ENCODE data around the gene LSM8. TPM values are rescaled to one million over a fixed set of nuclear protein-coding genes. Genes with fewer than 3 reads are reported as not detected.
A peak's percentile ranks its signal among the peaks of the same experiment; 100 is the strongest.

LSM8 gene
- total and polyA plus RNA-seq, 8 donors, result 7.9 to 24.6 (median 10.4) TPM

DNA sequence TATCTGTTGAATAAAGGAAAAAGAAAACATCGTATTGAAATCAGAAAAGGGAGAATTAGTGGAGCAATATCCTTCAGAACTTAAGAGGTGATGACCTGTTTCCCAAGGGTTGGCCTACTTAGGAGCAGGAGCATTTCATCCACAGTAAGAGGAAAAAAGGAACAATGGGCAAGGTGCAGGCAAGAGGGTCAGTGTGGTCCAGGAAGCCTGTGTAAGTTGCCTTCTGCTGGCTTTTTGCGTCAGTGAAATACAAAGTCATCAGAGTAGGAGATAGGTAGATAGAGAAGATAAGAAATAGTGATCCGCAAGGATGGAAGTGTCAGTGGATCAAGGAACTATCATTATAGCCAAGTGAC lies 35.2 kb downstream of the LSM8 start:
- TF ChIP-seq, protein P1, sequence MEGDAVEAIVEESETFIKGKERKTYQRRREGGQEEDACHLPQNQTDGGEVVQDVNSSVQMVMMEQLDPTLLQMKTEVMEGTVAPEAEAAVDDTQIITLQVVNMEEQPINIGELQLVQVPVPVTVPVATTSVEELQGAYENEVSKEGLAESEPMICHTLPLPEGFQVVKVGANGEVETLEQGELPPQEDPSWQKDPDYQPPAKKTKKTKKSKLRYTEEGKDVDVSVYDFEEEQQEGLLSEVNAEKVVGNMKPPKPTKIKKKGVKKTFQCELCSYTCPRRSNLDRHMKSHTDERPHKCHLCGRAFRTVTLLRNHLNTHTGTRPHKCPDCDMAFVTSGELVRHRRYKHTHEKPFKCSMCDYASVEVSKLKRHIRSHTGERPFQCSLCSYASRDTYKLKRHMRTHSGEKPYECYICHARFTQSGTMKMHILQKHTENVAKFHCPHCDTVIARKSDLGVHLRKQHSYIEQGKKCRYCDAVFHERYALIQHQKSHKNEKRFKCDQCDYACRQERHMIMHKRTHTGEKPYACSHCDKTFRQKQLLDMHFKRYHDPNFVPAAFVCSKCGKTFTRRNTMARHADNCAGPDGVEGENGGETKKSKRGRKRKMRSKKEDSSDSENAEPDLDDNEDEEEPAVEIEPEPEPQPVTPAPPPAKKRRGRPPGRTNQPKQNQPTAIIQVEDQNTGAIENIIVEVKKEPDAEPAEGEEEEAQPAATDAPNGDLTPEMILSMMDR (IDR thresholded peaks at IDR 0.05), result no peak
- peaks cover 0 to 3% (median 0%) of the 10 kb centered on the region in 3 donors for H3K4me1 ChIP-seq
- H3K27ac ChIP-seq, result no peak overlapping the region
- H3K27me3 ChIP-seq, result no peaks in the 10 kb centered on the region
- DNase-seq, result no peak
- intact Hi-C loops (cut with DNase I), result no loop called here
- H3K9me3 ChIP-seq, result no peaks in the 10 kb centered on the region
- ATAC-seq, result no peak
- FAIRE-seq, result no peak
- 87 to 94% methylated on average over 3 of the region's 3 CpGs for WGBS, 2 donors
- H3K4me3 ChIP-seq, result no peak overlapping the region
- no peaks in the 10 kb centered on the region for H3K36me3 ChIP-seq

DNA sequence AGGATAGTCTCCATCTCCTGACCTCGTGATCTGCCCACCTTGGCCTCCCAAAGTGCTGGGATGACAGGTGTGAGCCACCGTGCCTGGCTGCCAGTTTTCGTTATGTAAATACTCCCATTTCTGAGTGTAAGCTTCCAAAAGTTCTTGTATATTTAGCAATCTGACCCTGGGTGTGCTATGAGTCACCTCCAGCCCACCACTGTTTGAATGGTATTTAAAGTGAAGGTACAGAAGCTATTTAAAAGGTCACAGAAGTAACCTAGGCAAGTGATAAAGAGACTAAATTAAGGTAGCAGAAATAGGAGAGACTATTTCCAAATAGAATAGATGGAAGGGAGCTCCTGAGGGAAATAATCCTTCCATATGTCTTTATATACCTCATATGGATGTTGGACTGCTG lies 36.6 kb downstream of the LSM8 start:
- H3K27me3 ChIP-seq, result no peaks in the 10 kb centered on the region
- TF ChIP-seq, protein P1 (IDR thresholded peaks at IDR 0.05), result no peak
- intact Hi-C loops (cut with DNase I), result no loop called here
- DNase-seq (no peak), ATAC-seq (no peak), FAIRE-seq (no peak)
- no peaks in the 10 kb centered on the region for H3K4me1 ChIP-seq
- H3K36me3 ChIP-seq, result no peaks in the 10 kb centered on the region
- no peaks in the 10 kb centered on the region for H3K9me3 ChIP-seq
- H3K27ac ChIP-seq, result no peak overlapping the region
- no peak overlapping the region for H3K4me3 ChIP-seq
- WGBS, 2 donors, result 53 to 69% methylated on average over 3 of the region's 3 CpGs

DNA sequence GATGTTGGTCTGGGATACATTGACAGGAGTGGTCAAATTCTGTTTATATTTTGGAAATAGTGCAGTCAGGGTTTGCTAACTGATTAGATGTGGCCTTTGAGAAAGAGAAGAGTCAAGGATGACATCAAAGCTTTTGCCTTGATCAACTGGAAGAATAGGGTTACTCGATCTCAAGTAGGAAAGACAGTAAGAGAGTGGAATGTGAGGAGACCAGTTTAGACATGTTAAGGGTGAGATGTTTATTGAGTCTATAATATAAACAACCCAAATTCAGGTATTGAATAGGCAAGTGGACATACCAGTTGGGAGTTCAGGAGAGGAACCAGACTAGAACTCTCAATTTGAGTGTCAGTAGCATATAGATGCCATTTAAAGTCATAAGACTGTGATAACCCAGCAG lies 38.6 kb downstream of the LSM8 start:
- ATAC-seq, result no peak
- H3K4me1 ChIP-seq, result no peaks in the 10 kb centered on the region
- H3K9me3 ChIP-seq, result no peaks in the 10 kb centered on the region
- no peaks in the 10 kb centered on the region for H3K36me3 ChIP-seq
- intact Hi-C loops (cut with DNase I), result no loop called here
- DNase-seq, result no peak
- no peaks in the 10 kb centered on the region for H3K27me3 ChIP-seq
- no peak overlapping the region for H3K27ac ChIP-seq
- 86 to 87% methylated on average over 1 of the region's 1 CpG for WGBS, 2 donors
- no peak for FAIRE-seq
- no peak overlapping the region for H3K4me3 ChIP-seq
- TF ChIP-seq, protein P1 (IDR thresholded peaks at IDR 0.05), result no peak

DNA sequence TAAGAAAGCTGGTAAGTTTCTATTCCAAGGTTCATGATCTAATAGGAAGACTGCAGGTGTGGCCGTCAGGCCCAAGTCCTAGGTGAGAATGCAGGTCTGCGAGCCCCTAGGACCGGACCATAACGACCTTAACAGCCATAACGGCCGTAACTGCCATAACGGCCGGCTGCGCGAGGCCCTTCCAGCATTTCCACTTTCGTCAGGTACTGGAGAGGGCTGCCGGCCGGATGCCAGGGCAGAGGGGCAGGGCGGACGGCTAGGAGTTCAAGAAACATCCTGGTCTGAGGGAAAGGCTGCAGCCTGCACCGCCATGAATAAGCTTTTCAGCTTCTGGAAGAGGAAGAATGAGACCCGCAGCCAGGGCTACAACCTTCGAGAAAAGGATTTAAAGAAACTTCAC lies 40.6 kb downstream of the LSM8 start, which contains the start of gene ANKRD7:
Gene ANKRD7 (plus strand): TSS at position 184 of the 400 bp plus-strand sequence. CDS start 127 bp downstream, at position 311.
- TF ChIP-seq, protein P1 (IDR thresholded peaks at IDR 0.05), result no peak
- no peaks in the 10 kb centered on the region for H3K27me3 ChIP-seq
- WGBS, 2 donors, result 91 to 96% methylated on average over 18 of the region's 18 CpGs
- DNase-seq (peak in 1 of 6 donors; percentile 36), FAIRE-seq (no peak), ATAC-seq (no peak)
- H3K9me3 ChIP-seq, result no peaks in the 10 kb centered on the region
- H3K36me3 ChIP-seq, result no peaks in the 10 kb centered on the region
- intact Hi-C loops (cut with DNase I), result no loop called here
- H3K27ac ChIP-seq, result no peak within 1 kb of the TSS
- H3K4me1 ChIP-seq, result no peaks in the 10 kb centered on the region
- no peak within 1 kb of the TSS for H3K4me3 ChIP-seq

DNA sequence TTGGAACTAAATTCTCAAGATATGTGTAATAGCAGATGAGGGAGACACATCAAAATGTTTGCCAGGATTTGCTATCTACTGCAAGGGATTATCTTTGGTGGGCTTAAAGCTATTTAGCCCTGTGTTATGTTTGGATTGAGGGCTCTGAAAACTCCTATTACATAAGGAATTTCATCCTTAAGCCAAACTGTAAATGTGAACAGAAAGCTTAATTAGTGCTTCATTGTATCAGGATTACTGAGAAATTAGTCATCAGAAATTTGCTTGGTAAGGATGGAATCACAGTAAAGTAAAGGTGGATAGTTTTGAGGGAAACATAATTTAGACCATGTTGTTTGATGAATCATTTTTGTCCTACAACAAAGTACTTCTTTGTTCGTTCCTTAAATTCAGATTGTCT lies 48.9 kb downstream of the LSM8 start:
- Histone ChIP-seq H3K27me3 (no peaks in the 10 kb centered on the region), H3K27ac (no peak overlapping the region), H3K4me1 (peaks cover 8 to 16% (median 11%) of the 10 kb centered on the region in 3 donors), H3K36me3 (no peaks in the 10 kb centered on the region), H3K4me3 (no peak overlapping the region), H3K9me3 (no peaks in the 10 kb centered on the region)
- intact Hi-C loops (cut with DNase I), result no loop called here
- ATAC-seq (no peak), FAIRE-seq (no peak), DNase-seq (no peak)
- TF ChIP-seq, protein P1 (IDR thresholded peaks at IDR 0.05), result no peak
- WGBS, 2 donors, result 92 to 97% methylated on average over 1 of the region's 1 CpG

All from pancreas (tissue), 10 donors.